Measurements from ENCODE around the gene DAB2IP.

Gene DAB2IP

GRCh38 chr9:121813519-121814210, 162.2 kb downstream of the DAB2IP start:
- Histone ChIP-seq H4K20me1 (ENCODE audit: insufficient read depth, low read length, poor library complexity, severe bottlenecking) (no peaks in the 10 kb centered on the region), H3F3A (ENCODE audit: low read depth) (no peaks in the 10 kb centered on the region), H3K9ac (ENCODE audit: low read depth, low read length, poor library complexity, severe bottlenecking) (no peak overlapping the region), H3K79me2 (ENCODE audit: insufficient read depth, low read length) (no peaks in the 10 kb centered on the region), H3K27me3 (ENCODE audit: insufficient read depth, low read length, poor library complexity, severe bottlenecking) (no peaks in the 10 kb centered on the region), H2AFZ (ENCODE audit: low read length) (no peak overlapping the region), H3K9me3 (ENCODE audit: insufficient read depth, low read depth, low read length) (no peaks in the 10 kb centered on the region), H3K36me3 (ENCODE audit: insufficient read depth, low read length) (no peaks in the 10 kb centered on the region), H3K4me2 (ENCODE audit: low read depth, low read length, poor library complexity, severe bottlenecking) (no peak overlapping the region), H3K4me1 (ENCODE audit: insufficient read depth, low read length, poor library complexity, severe bottlenecking) (peaks cover 2% of the 10 kb centered on the region), H3K4me3 (ENCODE audit: low read length, poor library complexity, severe bottlenecking) (no peak overlapping the region), H3K9me2 (replicated peaks; ENCODE audit: low read depth, low read length) (no peaks in the 10 kb centered on the region)
- no peak for TF ChIP-seq CTCF (conservative IDR thresholded peaks at IDR 0.05; ENCODE audit: low read length)
- no peak for TF ChIP-seq EZH2phosphoT487 (IDR thresholded peaks at IDR 0.05; ENCODE audit: borderline replicate concordance)

- TF ChIP-seq CTCF (conservative IDR thresholded peaks at IDR 0.05; ENCODE audit: low read length): no peak
- no peak for TF ChIP-seq EZH2phosphoT487 (IDR thresholded peaks at IDR 0.05; ENCODE audit: borderline replicate concordance)
- Histone ChIP-seq H3K9me3 (ENCODE audit: insufficient read depth, low read depth, low read length) (no peaks in the 10 kb centered on the region), H3K9ac (ENCODE audit: low read depth, low read length, poor library complexity, severe bottlenecking) (no peak overlapping the region), H3F3A (ENCODE audit: low read depth) (no peaks in the 10 kb centered on the region), H3K4me3 (ENCODE audit: low read length, poor library complexity, severe bottlenecking) (no peak overlapping the region), H2AFZ (ENCODE audit: low read length) (no peak overlapping the region), H3K36me3 (ENCODE audit: insufficient read depth, low read length) (no peaks in the 10 kb centered on the region), H3K79me2 (ENCODE audit: insufficient read depth, low read length) (no peaks in the 10 kb centered on the region), H3K9me2 (replicated peaks; ENCODE audit: low read depth, low read length) (no peaks in the 10 kb centered on the region), H3K4me2 (ENCODE audit: low read depth, low read length, poor library complexity, severe bottlenecking) (no peak overlapping the region), H3K27me3 (ENCODE audit: insufficient read depth, low read length, poor library complexity, severe bottlenecking) (no peaks in the 10 kb centered on the region), H3K4me1 (ENCODE audit: insufficient read depth, low read length, poor library complexity, severe bottlenecking) (peaks cover 11% of the 10 kb centered on the region), H4K20me1 (ENCODE audit: insufficient read depth, low read length, poor library complexity, severe bottlenecking) (no peaks in the 10 kb centered on the region)
These were observed 163.2 kb downstream of the DAB2IP start for GRCh38 chr9:121814594-121814993.

GRCh38 chr9:121815084-121815483, 163.7 kb downstream of the DAB2IP start:
- Histone ChIP-seq H3K27me3 (ENCODE audit: insufficient read depth, low read length, poor library complexity, severe bottlenecking) (no peaks in the 10 kb centered on the region), H3K36me3 (ENCODE audit: insufficient read depth, low read length) (no peaks in the 10 kb centered on the region), H3K4me3 (ENCODE audit: low read length, poor library complexity, severe bottlenecking) (no peak overlapping the region), H3K4me1 (ENCODE audit: insufficient read depth, low read length, poor library complexity, severe bottlenecking) (peaks cover 16% of the 10 kb centered on the region), H2AFZ (ENCODE audit: low read length) (no peak overlapping the region), H3F3A (ENCODE audit: low read depth) (no peaks in the 10 kb centered on the region), H3K9me2 (replicated peaks; ENCODE audit: low read depth, low read length) (no peaks in the 10 kb centered on the region), H4K20me1 (ENCODE audit: insufficient read depth, low read length, poor library complexity, severe bottlenecking) (no peaks in the 10 kb centered on the region), H3K4me2 (ENCODE audit: low read depth, low read length, poor library complexity, severe bottlenecking) (no peak overlapping the region), H3K9ac (ENCODE audit: low read depth, low read length, poor library complexity, severe bottlenecking) (no peak overlapping the region), H3K79me2 (ENCODE audit: insufficient read depth, low read length) (no peaks in the 10 kb centered on the region), H3K9me3 (ENCODE audit: insufficient read depth, low read depth, low read length) (no peaks in the 10 kb centered on the region)
- no peak for TF ChIP-seq EZH2phosphoT487 (IDR thresholded peaks at IDR 0.05; ENCODE audit: borderline replicate concordance)
- TF ChIP-seq CTCF (conservative IDR thresholded peaks at IDR 0.05; ENCODE audit: low read length): no peak
